Heart left ventricle (tissue), 16 donors: ENCODE measurements around the gene FZD2. TPM values are rescaled to one million over a fixed set of nuclear protein-coding genes. Genes with fewer than 3 reads are reported as not detected.

Experiments
- ATAC-seq, 4 donors: fragments of 200-7000 bp; cut with Tn5 transposase; one replicate each; pipeline ENCODE4 v1.9.1; 2020 to 2022; ENCODE audit warnings: moderate library complexity in 4 of 4, mild to moderate bottlenecking in 3 of 4, moderate number of reproducible peaks in 1 of 4
- DNase-seq, 5 donors: peaks; one replicate each; pipeline ENCODE4 v3.0.0-alpha.2; 2020
- H3K27ac ChIP-seq, 12 donors: fragments of 200-600 bp; sonication (generic) in 4 of 12; one replicate each; pipeline versions ENCODE4 v1.5.0 to v1.8.0; 2016 to 2022; ENCODE audit warnings: mild to moderate bottlenecking in 2 of 12
- H3K27me3 ChIP-seq, 9 donors: fragments of 200-600 bp; sonication (generic) in 2 of 9; one replicate each; pipeline versions ENCODE4 v1.5.1 to v1.8.0; 2016 to 2022; ENCODE audit warnings: mild to moderate bottlenecking in 3 of 9
- H3K36me3 ChIP-seq, 9 donors: fragments of 200-600 bp; sonication (generic) in 2 of 9; one replicate each; pipeline versions ENCODE4 v1.5.0 to v1.8.0; 2018 to 2022; ENCODE audit warnings: mild to moderate bottlenecking in 2 of 9
- H3K4me1 ChIP-seq, 12 donors: fragments of 200-600 bp; sonication (generic) in 4 of 12; one replicate each; pipeline versions ENCODE4 v1.5.0 to v1.8.0; 2016 to 2022; ENCODE audit warnings: mild to moderate bottlenecking in 3 of 12
- H3K4me3 ChIP-seq, 12 donors: fragments of 200-600 bp; sonication (generic) in 4 of 12; one replicate each; pipeline versions ENCODE4 v1.5.0 to v1.8.0; 2017 to 2022; ENCODE audit warnings: mild to moderate bottlenecking in 9 of 12, moderate library complexity in 4 of 12
- H3K9me3 ChIP-seq, 12 donors: fragments of 200-600 bp; sonication (generic) in 4 of 12; one replicate each; pipeline versions ENCODE4 v1.5.0 to v1.8.0; 2016 to 2022; ENCODE audit warnings: mild to moderate bottlenecking in 1 of 12
- POLR2A ChIP-seq, 2 donors: fragments of 450-650 bp; IDR thresholded peaks; one replicate each; pipeline ENCODE4 v1.6.1; 2017; ENCODE audit warnings: antibody characterized with exemption in 2 of 2, mild to moderate bottlenecking in 2 of 2, moderate library complexity in 2 of 2
- WGBS, 4 donors: extraction: QIAGEN DNeasy Blood & Tissue Kit in 2 of 4; methylation state at CpG; one replicate each; pipeline versions ENCODE4 v1.1.5 to v1.1.7; 2013 to 2018; 5-methylcytosine and 5-hydroxymethylcytosine counted together
- intact Hi-C, 10 donors: fragments of 100-400 bp; cut with DNase I; formaldehyde crosslinking; loops; one replicate each; pipeline versions ENCODE4 v1.11.1 to v1.14.2; 2022
- polyA plus RNA-seq, 2 donors: library from polyadenylated mRNA; stranded (reverse); fragments of 200-250 nt; gene quantifications; one replicate each; pipeline ENCODE4 v1.2.3, GENCODE V29; 2013
- total RNA-seq, 9 donors: library from RNA; depleted of rRNA in 2 of 9; stranded (reverse); fragments of >200 nt in 2 of 9; fragmentation: NEBNext Ultra II Directional in 3 of 9; extraction: Animal tissue kit (Norgen Biotek cat#: 25700) in 3 of 9; gene quantifications; one replicate each; pipeline versions ENCODE4 v1.1.0 to v1.2.4, GENCODE V29; 2016 to 2023
- TF ChIP-seq, protein P1 (sequence below), 12 donors: fragments of 200-600 bp; sonication (generic) in 4 of 12; IDR thresholded peaks; one replicate each; pipeline versions ENCODE4 v1.5.0 to v1.8.0; 2018 to 2022; ENCODE audit warnings: antibody characterized with exemption in 12 of 12, mild to moderate bottlenecking in 5 of 12
- donor health status: ischemic (EF 13 %, LVEDD 7.1; RV severe dilation, severe dysfunction).
- donor health status: healthy with polysubstance abuse.
- donor health status: DM: no; HTN: yes; CAD: no.
- donor health status: DM: no; HTN: no; CAD: no.
- donor health status: ischemic (EF 25% LVEDD 6.9; RV normal size, moderate dysfunction).
- donor health status: ischemic (EF 25% LVEDD 5.7; RV mildly dilated, moderate dysfunction).
- donor health status: healthy.
- donor health status: DM: yes; HTN: yes; CAD: no.
- donor health status: ischemic (EF 35%, LVEDD 5.7; RV mildly dilated, moderate dysfunction).
- donor health status: nonischemic (EF 11% LVEDD 7.7; RV severe dilation, severe dysfunction).
- donor health status: DM: yes; HTN: yes; CAD: no.
- donor health status: PGD.
- donor health status: ischemic (EF 29% LVEDD 5.4; RV normal size, mild dysfunction).
- donor health status: nonischemic (EF 23%, LVEDD 6.1; RV moderate dilation, normal function).

The FZD2 gene
- total and polyA plus RNA-seq, 11 donors, result 1.6 to 8.1 (median 3.9) TPM

DNA sequence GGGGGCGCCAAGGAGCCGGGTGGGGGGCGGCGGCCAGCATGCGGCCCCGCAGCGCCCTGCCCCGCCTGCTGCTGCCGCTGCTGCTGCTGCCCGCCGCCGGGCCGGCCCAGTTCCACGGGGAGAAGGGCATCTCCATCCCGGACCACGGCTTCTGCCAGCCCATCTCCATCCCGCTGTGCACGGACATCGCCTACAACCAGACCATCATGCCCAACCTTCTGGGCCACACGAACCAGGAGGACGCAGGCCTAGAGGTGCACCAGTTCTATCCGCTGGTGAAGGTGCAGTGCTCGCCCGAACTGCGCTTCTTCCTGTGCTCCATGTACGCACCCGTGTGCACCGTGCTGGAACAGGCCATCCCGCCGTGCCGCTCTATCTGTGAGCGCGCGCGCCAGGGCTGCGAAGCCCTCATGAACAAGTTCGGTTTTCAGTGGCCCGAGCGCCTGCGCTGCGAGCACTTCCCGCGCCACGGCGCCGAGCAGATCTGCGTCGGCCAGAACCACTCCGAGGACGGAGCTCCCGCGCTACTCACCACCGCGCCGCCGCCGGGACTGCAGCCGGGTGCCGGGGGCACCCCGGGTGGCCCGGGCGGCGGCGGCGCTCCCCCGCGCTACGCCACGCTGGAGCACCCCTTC, 484 bp downstream of the FZD2 start:
- Histone ChIP-seq H3K27me3 (peaks cover 0 to 13% (median 0%) of the 10 kb centered on the region in 9 donors), H3K36me3 (no peaks in the 10 kb centered on the region), H3K4me3 (peak overlapping the region; percentile 41 to 77 (median 64)), H3K9me3 (no peaks in the 10 kb centered on the region), H3K27ac (peak overlapping the region in 10 of 12 donors; percentile 23 to 94 (median 71)), H3K4me1 (peaks cover 0 to 30% (median 8%) of the 10 kb centered on the region in 12 donors)
- DNase-seq, result peak in 3 of 5 donors; percentile 47 to 76 (median 63)
- 1 to 2% (median 2%) methylated on average over 28 to 69 of the region's 69 CpGs; no CpG with 5 or more reads in 1 of the 4 donors for WGBS, 4 donors
- peak in 3 of 4 donors; percentile 5 to 48 (median 36) for ATAC-seq
- TF ChIP-seq POLR2A (IDR thresholded peaks at IDR 0.05), result no peak
- TF ChIP-seq, protein P1, sequence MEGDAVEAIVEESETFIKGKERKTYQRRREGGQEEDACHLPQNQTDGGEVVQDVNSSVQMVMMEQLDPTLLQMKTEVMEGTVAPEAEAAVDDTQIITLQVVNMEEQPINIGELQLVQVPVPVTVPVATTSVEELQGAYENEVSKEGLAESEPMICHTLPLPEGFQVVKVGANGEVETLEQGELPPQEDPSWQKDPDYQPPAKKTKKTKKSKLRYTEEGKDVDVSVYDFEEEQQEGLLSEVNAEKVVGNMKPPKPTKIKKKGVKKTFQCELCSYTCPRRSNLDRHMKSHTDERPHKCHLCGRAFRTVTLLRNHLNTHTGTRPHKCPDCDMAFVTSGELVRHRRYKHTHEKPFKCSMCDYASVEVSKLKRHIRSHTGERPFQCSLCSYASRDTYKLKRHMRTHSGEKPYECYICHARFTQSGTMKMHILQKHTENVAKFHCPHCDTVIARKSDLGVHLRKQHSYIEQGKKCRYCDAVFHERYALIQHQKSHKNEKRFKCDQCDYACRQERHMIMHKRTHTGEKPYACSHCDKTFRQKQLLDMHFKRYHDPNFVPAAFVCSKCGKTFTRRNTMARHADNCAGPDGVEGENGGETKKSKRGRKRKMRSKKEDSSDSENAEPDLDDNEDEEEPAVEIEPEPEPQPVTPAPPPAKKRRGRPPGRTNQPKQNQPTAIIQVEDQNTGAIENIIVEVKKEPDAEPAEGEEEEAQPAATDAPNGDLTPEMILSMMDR (IDR thresholded peaks at IDR 0.05), result no peak
- intact Hi-C loops, result loop anchor here in 1 of 10 donors (1.0 to 5.0 kb wide), 2 partner anchors 28 to 75 kb away; no protein-coding TSS in a partner anchor

DNA sequence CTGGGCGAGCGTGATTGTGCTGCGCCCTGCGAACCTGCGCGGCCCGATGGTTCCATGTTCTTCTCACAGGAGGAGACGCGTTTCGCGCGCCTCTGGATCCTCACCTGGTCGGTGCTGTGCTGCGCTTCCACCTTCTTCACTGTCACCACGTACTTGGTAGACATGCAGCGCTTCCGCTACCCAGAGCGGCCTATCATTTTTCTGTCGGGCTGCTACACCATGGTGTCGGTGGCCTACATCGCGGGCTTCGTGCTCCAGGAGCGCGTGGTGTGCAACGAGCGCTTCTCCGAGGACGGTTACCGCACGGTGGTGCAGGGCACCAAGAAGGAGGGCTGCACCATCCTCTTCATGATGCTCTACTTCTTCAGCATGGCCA, 1.0 kb downstream of the FZD2 start:
- no peak for DNase-seq
- intact Hi-C loops, result loop anchor here in 1 of 10 donors (1.0 to 5.0 kb wide), 2 partner anchors 27 to 74 kb away; no protein-coding TSS in a partner anchor
- H3K36me3 ChIP-seq, result no peaks in the 10 kb centered on the region
- TF ChIP-seq POLR2A (IDR thresholded peaks at IDR 0.05), result no peak
- TF ChIP-seq, protein P1 (IDR thresholded peaks at IDR 0.05), result no peak
- H3K27me3 ChIP-seq, result peaks cover 0 to 13% (median 0%) of the 10 kb centered on the region in 9 donors
- no peaks in the 10 kb centered on the region for H3K9me3 ChIP-seq
- no peak for ATAC-seq
- H3K4me3 ChIP-seq, result peak overlapping the region in 11 of 12 donors; percentile 41 to 77 (median 66)
- 38 to 49% (median 41%) methylated on average over 30 to 31 of the region's 31 CpGs for WGBS, 4 donors
- peak overlapping the region in 4 of 12 donors; percentile 67 to 94 (median 83) for H3K27ac ChIP-seq
- peaks cover 0 to 30% (median 8%) of the 10 kb centered on the region in 12 donors for H3K4me1 ChIP-seq

DNA sequence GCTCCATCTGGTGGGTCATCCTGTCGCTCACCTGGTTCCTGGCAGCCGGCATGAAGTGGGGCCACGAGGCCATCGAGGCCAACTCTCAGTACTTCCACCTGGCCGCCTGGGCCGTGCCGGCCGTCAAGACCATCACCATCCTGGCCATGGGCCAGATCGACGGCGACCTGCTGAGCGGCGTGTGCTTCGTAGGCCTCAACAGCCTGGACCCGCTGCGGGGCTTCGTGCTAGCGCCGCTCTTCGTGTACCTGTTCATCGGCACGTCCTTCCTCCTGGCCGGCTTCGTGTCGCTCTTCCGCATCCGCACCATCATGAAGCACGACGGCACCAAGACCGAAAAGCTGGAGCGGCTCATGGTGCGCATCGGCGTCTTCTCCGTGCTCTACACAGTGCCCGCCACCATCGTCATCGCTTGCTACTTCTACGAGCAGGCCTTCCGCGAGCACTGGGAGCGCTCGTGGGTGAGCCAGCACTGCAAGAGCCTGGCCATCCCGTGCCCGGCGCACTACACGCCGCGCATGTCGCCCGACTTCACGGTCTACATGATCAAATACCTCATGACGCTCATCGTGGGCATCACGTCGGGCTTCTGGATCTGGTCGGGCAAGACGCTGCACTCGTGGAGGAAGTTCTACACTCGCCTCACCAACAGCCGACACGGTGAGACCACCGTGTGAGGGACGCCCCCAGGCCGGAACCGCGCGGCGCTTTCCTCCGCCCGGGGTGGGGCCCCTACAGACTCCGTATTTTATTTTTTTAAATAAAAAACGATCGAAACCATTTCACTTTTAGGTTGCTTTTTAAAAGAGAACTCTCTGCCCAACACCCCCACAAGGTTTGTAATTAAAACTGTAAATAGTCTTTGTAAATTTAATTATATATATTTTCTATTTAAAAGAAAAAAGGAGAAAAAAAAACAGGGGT, 1.7 kb downstream of the FZD2 start:
- intact Hi-C loops, result loop anchor here in 1 of 10 donors (1.0 to 5.0 kb wide), 2 partner anchors 26 to 73 kb away; no protein-coding TSS in a partner anchor
- DNase-seq, result no peak
- peaks cover 0 to 13% (median 0%) of the 10 kb centered on the region in 9 donors for H3K27me3 ChIP-seq

More for the DNA sequence above, 1.7 kb downstream of the FZD2 start:
- ATAC-seq, result no peak
- Histone ChIP-seq H3K4me1 (peaks cover 0 to 30% (median 8%) of the 10 kb centered on the region in 12 donors), H3K27ac (peak overlapping the region in 3 of 12 donors; percentile 17 to 59 (median 57)), H3K9me3 (no peaks in the 10 kb centered on the region), H3K4me3 (peak overlapping the region in 5 of 12 donors; percentile 66 to 77 (median 75)), H3K36me3 (no peaks in the 10 kb centered on the region)
- TF ChIP-seq, protein P1 (IDR thresholded peaks at IDR 0.05), result no peak
- TF ChIP-seq POLR2A (IDR thresholded peaks at IDR 0.05), result no peak
- 47 to 57% (median 52%) methylated on average over 32 to 74 of the region's 74 CpGs for WGBS, 4 donors
